Non-pigmented ciliary epithelial cell (primary cell): ENCODE results near the gene TTC24.
"Not testable (repeated sequence)": the region's sequence is repeated elsewhere in the genome, so short reads cannot be mapped to it uniquely, and the experiment has no call there.

Experiments
- DNase-seq: peaks from one replicate; pipeline ENCODE4 v3.0.0-alpha.2; 2010; ENCODE audit warnings: low read depth

The TTC24 gene

DNA sequence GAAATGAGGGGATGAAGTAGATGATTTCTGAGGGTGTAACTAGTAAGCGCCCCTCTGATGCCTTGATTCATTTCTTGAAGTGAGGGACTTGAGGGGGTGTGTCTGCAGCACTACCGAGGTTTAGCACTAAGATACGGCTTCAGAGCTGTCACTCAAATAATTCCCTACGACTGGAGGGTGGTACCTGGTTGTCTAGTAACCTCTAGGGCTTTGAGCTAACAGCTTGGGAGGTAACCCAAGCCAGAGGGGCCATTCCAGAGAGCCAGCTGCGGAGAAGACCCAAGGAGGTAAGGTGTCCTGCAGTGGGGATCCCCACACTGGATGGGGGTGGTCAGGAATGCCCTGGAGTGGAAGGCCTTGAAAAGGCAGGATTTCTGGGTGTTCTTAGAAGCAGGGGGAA is at the start of gene TTC24:
TTC24 (plus strand) TSS at position 252 of the 400 bp plus-strand sequence. CDS start 1,642 bp downstream, outside the sequence.
- no peak for DNase-seq

DNA sequence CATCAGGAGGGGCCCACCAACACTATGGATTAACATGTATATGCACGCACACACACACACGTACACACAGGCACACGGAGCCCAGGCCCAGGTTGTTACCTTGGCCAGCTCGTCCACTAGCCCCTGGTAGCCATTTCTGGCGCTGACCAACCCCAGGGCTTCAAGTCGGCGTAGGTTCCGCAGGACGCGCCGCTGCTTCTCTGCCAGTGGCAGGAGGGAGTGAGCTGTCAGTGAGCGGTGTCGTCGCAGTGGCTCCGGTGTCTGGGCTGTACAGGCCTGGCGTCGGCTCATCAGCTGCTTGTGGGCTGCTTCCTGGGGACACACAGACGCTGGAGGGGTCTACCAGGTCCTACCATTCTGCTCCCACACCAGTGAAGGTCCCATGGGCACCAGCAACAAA is 49.5 kb upstream of the TTC24 start:
- no peak for DNase-seq

DNA sequence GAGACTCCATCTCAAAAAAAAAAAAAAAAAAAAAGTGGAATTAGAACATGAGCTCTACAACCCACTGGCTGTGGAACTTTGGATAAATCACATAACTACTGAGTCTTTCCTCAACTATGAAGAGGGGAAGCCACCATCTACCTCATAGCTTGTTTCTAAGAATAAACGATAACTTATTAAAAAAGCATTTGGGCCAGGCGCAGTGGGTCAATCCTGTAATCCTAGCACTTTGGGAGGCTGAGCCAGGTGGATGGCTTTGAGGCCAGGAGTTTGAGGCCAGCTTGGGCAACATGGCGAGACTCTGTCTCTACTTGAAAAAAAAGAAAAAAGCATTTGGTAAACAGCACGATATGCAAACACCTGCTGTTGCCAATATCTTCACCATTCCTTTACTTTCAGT is 47.1 kb upstream of the TTC24 start:
- DNase-seq, result no peak

DNA sequence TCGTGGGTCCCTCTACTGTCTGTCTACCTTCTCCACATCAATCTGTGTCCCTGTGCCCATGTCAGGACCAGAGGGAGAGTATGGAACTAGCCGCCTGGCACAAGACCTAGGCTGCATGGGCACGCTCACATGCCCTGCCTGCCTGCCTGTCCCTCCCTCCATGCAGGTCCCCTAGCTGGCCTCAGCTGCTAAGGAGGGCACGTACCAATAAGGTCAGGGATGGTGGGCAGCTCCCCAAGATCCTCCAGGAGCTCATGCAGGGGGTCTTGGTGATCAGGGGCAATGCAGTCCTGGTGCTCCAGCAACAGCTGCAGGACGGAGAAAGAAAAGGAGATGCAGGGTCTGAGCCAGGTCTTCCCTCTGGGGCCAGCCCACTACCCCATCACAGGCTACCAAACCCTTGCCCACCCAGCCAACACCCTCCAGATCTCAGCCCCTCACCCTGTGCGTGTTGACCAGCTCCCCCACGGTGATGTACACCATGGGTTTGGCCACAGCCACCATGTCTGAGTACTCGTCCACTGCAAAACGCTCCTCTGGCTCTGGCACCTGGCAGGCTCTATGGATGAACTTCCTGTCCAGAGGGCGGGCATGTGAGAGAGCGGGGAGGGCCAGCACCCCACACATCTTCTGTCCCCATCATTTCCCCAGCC is 45.8 kb upstream of the TTC24 start:
- no peak for DNase-seq

DNA sequence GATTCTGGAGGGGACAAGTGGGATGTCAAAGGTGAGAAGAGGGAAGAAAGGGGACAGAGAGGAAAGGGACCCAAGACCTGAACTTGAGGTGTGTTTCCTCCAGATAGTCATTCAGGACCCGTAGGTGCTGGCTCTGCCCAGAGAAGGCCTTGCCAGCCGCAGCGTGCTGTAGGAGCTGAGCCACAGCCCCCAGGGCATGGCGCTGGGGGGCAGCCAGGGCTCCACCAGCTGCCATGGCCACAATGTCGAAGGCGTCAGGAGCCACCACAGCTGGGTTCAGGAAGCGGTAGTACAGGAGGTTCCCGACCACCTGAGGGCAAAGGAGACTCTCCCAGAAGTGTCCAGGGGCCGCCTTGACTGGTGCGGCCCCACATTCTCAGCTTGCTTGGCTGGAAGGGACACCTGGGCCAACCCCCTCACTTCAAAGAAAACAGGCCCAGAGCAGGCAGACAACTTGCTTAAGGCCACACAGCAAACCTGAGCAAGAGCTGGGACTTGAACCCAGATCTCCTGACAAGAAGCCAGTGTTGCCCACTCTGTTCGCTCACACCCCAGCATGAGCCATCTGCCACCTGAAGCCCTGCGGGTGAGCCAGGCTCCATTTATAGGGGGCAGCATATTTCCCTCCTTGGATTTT is 45.0 kb upstream of the TTC24 start:
- no peak for DNase-seq

DNA sequence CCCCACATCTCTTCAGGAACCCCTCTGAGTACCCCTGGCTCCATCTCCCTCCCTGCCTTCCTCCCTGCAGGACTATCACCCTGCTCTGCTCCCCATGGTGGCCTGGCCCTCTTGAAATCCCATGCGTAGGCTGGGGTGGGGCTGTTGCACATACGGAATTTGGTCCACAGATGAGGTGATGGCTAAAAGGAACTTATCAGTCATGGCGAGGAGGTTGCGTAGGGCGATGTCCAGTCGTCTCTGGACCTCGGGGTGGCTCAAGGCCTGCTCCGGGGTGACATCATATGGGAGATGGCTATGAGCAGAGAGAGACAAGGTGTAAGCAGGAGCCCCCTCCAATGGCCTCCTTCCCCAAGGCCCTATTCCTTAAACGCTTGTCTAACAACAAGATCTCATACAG is 42.5 kb upstream of the TTC24 start:
- DNase-seq, result no peak

DNA sequence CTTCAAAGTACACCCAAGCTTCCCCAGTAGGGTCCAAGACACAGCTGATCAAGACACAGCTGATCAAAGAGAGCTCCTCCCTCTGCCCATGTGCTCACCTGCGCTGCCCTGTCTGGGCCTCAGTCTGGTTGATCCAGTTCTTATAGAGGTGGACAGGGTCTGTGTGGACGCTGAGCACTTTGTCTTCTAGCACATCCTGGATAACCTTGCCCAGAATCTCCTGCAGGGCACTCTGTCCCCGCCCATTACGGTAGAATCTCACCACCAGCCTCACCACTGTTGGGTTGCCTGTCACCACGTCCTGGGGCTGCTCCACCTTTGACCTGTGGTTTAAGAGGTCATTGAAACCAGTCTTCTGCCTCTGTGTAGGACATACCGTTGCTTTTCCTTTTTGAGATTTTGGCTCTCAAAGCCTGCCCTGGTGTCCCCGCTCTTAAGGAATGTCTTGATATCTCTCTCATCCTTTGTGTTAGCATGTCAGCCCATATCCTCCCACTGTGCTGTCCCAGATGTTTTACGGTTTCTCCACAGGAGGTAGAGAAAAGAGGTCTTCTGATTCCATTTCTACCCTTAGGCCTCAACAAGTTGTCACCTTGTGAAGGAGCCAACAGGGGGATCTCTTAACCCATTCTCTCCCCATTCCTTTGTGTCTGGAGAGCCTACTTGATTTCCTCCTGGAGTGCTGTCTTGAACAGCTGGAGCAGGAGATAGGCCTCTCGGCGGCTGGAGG is 40.6 kb upstream of the TTC24 start:
- no peak for DNase-seq

DNA sequence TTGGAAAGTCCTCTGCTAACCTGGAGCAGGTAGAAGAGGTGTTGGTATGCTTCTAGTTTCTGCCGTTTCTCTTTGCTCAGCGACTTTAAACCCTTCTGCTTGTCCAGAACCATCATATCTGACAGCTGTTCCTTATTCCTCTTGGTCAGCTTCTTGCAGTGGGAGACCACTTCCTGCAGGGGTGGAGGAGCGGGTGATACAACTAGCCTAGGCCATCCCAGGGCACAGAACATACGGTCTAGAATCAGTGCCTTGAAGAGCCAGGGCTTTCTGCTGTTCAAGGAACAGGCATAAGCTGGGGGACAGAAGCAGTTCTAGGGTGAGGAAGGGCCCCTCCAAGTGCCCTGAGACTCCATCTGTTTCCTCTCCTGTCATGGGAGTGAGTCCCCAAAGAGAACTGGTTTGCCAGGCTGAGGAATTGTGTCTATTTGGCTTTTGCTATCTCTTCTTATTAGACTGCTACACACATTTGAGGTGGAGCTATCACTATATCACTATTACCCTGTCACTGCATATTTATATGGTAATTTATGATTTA is 39.6 kb upstream of the TTC24 start:
- no peak for DNase-seq

DNA sequence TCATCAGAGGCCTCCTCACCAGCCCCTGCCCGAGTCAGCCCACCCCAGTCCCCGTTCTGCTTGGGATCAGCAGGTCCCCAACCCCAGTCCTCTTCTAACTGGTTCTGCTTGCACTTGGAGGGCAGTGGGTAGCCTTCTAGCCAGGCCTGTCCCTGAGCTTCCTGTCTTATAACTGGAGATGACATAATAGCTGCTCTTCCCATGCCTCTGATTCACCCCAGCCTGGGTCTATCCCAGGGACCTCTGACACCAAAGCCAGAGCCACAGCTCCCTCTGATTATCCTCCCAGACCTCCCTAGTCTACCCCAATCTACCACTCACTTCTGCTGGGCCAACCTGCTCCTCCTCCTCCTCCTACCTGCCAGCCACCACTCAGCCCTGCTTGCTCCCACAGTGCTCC is 38.6 kb upstream of the TTC24 start:
- no peak for DNase-seq

DNA sequence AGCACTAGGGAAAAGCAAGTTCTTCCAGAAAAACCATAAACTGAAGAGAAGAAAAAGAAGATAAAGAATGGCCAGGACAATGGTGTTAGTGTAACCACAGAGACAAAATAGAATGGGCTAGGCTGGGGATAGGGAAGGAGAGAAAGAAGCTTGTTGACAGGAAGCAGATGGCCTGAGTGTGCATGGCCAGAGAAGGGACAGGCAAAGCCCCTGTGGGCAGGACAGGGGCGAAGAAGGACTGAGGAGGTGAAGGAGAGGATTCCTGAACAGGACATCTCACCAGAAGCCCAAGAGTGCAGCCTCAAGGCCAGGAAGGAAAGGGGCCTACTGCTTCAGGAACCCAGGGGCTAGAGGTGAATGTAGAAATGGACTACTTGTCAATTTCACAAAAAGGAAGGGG is 36.5 kb upstream of the TTC24 start:
- DNase-seq, result no peak

DNA sequence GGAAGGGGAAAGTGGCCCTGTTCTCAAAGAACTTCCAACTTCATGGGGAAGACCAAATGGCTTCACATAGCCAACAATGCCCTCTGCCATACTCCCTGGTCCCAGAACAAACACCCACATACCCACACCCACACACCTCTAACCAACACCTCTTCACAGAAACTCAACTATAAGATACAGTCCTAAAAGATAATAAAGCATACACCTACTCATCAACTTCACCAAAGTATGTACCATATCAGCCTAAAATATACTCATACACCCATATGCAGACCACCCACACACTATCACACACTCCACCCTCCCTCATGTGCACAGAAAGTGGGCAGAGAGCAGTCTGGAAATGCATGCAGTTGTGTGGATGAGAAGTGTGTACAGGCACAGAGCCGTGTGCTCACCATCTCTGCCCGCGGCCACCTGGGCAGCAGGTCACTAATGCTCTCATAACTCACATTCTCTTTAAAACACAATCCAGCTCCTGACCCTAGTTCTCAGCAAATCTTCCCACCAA is 34.9 kb upstream of the TTC24 start:
- DNase-seq, result no peak

DNA sequence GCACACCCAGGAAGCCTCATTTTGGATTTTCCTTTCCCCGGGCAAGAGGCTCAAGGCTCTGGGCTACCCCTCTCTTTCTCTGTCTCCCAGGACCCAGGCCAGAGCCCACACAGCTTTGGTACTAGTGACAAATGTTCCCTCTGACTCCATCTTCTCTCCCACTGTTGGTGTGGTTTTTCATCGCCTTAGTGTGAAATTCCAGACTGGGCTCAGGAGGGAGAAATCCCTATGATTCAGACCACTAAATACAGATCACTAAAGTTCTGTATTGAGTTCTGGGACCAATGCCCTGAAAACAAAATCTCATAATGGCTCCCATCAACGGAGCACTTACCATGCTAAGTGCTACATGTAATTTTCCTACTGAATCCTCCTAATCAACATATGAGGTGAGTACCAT is 33.3 kb upstream of the TTC24 start:
- DNase-seq, result no peak

DNA sequence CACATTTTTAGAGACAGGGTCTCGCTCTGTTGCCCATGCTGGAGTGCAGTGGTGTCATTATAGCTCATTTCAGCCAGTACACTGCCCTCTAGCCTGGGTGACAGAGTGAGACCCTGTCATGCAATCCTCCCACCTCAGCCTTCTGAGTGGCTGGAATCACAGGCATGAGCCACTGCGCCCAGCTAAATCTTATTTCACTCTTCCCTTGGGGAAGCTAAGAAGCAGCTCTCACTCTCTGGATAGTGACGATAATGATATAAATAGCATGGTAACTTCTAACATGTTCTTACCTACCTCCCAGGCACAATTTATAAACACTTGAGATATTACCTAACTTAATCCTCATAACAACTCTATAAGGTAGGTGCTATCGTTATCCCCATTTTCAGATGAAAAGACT is 32.1 kb upstream of the TTC24 start:
- no peak for DNase-seq

DNA sequence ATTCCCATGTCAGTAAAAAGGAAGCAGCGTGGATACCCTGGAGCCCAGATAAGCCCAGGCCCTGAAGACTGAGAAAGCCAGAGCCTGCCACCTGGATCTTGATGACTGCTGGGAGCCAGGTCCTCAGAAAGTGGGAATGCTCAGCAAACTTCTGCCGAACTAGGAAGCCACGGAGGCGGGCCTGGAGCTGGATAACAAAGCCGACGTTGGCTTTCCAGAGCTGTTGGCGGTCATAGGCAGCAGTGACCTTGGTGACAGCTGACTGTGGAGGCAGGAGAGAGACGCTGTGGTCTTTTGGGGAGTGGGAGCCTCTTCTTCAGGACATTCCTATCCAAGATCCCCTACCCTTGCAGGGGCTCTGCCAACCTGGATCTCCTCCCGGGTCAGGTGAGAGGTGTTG is 31.5 kb upstream of the TTC24 start:
- no peak for DNase-seq

DNA sequence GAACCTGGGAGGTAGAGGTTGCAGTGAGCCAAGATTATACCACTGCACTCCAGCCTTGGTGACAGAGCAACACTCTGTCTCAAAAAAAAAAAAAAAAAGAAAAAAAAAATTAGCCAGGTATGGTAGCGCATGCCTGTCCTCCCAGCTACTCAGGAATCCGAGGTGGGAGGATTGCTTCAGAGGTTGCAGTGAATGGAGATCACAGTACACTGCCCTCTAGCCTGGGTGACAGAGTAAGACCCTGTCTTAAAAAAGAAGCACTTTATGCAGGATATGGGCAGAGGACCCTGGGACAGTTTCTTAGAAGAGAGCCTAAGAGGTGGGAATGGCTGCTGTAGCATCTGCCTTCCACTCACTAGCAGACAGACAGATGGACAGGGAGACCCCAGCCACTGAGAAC is 30.1 kb upstream of the TTC24 start:
- no peak for DNase-seq

DNA sequence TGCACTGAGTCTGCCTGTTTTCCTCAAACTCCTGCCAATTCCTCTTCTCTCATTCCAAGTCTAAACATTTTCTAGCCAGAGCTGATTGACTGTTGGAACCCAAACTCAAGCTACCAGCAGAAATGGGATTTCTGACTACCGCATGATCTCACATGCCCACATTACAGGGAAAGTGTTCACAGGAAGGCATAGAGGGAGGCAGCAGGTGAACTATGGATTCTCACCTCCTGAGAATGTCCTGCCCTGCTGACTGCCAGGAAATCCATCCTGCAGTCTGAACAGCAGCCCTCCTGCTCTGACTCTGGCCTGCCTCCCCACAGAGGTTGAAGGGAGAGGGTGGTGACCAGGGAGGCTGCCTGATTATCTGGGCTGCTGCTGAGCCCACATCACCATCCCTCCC is 29.7 kb upstream of the TTC24 start:
- no peak for DNase-seq

DNA sequence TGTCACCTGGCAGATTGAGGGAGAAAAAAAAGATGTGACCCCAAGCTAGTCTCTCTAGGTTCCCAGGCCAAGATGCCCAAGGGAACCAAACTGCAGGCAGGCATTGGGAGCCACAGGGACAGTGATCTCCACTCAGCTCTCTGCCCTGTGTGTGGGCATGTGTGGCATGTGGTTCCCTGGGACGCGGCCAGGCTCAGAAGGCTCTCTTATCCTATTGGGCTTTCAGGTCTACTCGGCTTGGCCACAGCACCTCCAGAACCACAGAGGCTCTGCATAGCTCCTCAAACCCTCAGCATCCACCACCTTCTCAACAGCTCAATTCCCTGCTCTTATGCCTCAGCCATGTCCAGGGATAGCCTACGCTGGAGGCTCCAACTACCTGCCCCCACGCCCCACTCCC is 29.2 kb upstream of the TTC24 start:
- no peak for DNase-seq

DNA sequence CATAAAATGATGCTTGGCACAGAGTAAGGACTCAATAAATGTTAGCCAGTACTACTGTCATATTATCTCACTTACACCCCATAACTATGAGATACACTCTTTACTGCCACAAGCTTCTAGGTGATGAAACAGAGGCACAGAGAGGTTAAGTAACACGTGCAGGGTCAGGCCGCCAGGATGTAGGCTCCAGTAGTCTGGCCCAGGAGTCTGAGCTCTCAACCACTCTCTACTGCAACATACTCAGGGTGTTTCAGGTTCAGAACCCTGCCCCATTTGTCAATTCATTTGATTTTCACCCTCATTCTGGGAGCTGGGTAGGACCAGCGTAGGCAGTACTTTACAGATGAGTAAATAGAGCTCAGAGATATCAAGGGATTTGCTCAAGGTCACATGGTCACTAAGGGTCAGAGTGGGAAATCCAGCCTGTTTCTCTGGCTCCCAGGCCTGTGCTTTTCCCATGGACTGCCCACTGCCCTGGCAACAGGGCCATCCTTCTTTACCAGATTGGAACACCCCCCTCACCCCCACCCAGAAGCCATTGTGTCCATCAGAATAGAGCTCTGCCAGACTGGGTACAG is 28.4 kb upstream of the TTC24 start:
- no peak for DNase-seq

DNA sequence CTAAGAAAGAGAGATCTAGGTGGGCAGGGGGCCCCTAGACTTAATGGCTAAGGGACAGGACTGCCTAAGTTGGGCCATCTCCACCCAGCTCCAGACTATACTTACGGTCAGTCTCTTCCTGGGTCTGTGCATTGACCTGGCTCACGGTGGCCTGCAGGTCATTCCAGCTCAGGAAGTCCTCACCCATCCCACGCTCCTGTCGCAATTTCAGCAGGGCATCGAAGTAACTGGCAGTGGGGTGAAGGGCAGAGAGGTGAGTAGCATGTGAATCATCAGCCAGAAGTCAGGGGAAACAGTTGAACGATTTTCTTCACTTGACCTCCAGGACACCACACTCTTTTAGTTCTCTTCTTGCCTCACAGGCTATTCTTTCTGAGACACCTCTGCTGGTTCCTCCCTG is 27.7 kb upstream of the TTC24 start:
- no peak for DNase-seq

DNA sequence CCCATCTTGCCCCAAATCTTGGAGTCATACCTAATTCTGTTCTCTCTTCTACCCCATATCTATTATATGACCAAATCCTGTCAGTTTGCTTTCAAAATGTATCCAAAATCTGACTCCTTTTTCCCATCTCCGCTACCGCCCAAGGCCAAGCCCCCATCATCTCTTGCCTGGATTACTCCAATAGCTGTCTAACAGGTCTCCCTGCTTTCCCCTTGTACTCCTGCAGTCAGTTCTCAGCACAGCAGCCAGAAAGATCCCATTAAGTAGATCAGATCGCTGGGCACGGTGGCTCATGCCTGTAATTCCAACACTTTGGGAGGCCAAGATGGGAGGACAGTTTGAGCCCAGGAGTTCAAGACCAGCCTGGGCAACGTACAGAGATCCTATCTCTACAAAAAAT is 27.0 kb upstream of the TTC24 start:
- DNase-seq, result no peak

DNA sequence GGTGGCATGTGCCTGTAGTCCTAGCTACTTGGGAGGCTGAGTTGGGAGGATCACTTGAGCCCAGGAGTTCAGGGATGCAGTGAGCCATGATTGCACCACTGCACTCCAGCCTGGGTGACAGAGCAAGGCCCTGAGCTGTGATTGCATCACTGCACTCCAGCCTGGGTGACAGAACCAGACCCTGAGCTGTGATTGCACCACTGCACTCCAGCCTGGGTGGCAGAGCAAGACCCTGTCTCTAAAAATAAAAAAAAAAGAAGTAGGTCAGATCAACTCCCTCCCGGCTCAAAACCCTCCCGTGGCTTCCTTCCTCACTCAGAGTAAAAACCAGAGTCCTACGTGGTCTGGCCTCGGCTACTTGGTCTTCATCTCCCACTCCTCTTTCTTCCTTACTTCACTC is 26.6 kb upstream of the TTC24 start:
- not testable (repeated sequence) for DNase-seq

DNA sequence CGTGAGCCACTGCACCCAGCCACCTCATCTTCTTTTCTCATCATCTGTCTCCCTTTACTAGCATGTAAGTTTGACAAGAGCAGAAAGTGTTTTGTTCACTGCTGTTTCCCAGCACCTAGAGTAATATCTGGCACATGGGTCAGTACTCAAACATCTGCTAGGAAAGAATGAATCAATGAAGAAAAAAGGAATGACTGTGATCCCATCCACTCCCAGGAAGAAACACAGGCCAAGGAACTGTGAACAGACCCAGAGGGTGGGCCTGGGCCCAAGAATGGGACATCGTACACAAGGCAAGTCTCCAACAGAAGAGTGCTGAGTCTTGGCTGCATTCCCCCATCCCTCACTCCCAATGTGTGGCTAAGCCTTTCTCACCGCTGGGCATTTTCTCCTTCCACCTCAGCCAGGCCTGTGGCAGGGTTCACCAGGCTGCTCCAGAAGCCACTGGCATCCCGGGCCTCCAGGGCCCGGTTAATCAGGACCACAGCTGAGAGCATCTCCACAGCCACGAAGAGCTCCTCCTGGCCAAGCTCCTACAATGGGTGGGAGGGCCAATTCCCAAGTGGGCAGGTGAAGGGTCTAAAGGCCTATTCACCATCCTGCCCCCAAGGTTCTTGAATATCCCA is 25.6 kb upstream of the TTC24 start:
- DNase-seq, result no peak
